Panc1 (cell line): ENCODE measurements around the gene MAP3K14. TPM values are rescaled to one million over a fixed set of nuclear protein-coding genes. Genes with fewer than 3 reads are reported as not detected.
A peak's percentile ranks its signal among the peaks of the same experiment; 100 is the strongest.

Source experiments
- ATAC-seq: fragments of 200-7000 bp; cut with Tn5 transposase; 2 replicates; pipeline ENCODE4 v1.9.1; 2020; ENCODE audit warnings: mild to moderate bottlenecking, moderate library complexity
- BruUV-seq: library from RNA; stranded (reverse); fragments of 400-500 nt; replicated peaks from 2 replicates; lab custom pipeline; 2021; lab: Mats Ljungman, UMichigan
- CTCF ChIA-PET: fragments of 300-600 bp; sonication (Branson Sonifier 250); formaldehyde crosslinking; loops from one replicate; lab custom pipeline; 2022; ENCODE audit warnings: antibody characterized with exemption; lab: Charles Lee
- POLR2A ChIA-PET: fragments of 300-600 bp; sonication (Branson Sonifier 250); formaldehyde crosslinking; loops from one replicate; lab custom pipeline; 2022; ENCODE audit warnings: antibody characterized with exemption; lab: Charles Lee
- DNase-seq: peaks from one replicate; pipeline ENCODE4 v3.0.0-alpha.2; 2010; ENCODE audit warnings: low read depth, low spot score
- H3K27ac ChIP-seq: 2 replicates; pipeline ENCODE4 v1.5.1; 2011; ENCODE audit warnings: mild to moderate bottlenecking, low read length, inconsistent platforms
- H3K27me3 ChIP-seq: fragments of 200-500 bp; sonication (Bioruptor generic); 2 replicates; pipeline ENCODE4 v1.6.0; 2014; ENCODE audit warnings: low read length, inconsistent platforms; ENCODE audit not compliant: control insufficient read depth, insufficient read depth
- H3K36me3 ChIP-seq: fragments of 200-500 bp; sonication (Bioruptor generic); 2 replicates; pipeline ENCODE4 v1.5.1; 2014; ENCODE audit warnings: inconsistent platforms, mild to moderate bottlenecking, low read length, moderate library complexity; ENCODE audit not compliant: control insufficient read depth, insufficient read depth
- H3K4me1 ChIP-seq: 2 replicates; pipeline ENCODE4 v1.5.1; 2011; ENCODE audit warnings: inconsistent platforms, mild to moderate bottlenecking, low read length, moderate library complexity; ENCODE audit not compliant: control insufficient read depth, insufficient read depth
- H3K4me3 ChIP-seq, 2 experiments: 2 replicates each; pipeline ENCODE4 v1.5.1; 2011 to 2012; ENCODE audit warnings: low read depth in 2 of 2, low read length in 2 of 2, mild to moderate bottlenecking in 2 of 2, inconsistent platforms in 1 of 2, moderate library complexity in 1 of 2
- H3K9me3 ChIP-seq: fragments of 200-500 bp; sonication (Bioruptor generic); 2 replicates; pipeline ENCODE4 v1.5.1; 2014; ENCODE audit warnings: low read depth, mild to moderate bottlenecking, inconsistent platforms, low read length, moderate library complexity; ENCODE audit not compliant: control insufficient read depth, insufficient read depth
- CTCF ChIP-seq: fragments of 450-650 bp; IDR thresholded peaks from 2 replicates; pipeline ENCODE4 v1.5.1; 2017; ENCODE audit warnings: mild to moderate bottlenecking
- POLR2AphosphoS5 ChIP-seq: IDR thresholded peaks from 2 replicates; pipeline ENCODE4 v1.6.1; 2012; ENCODE audit warnings: mild to moderate bottlenecking, low read depth, low read length, moderate library complexity
- REST ChIP-seq, 2 experiments: IDR thresholded peaks; 2 replicates each; pipeline ENCODE4 v1.6.1; 2011 to 2012; ENCODE audit warnings: low read depth in 2 of 2, control low read depth in 1 of 2, low read length in 1 of 2, mild to moderate bottlenecking in 1 of 2, moderate library complexity in 1 of 2; ENCODE audit not compliant: insufficient read depth in 1 of 2
- SIN3A ChIP-seq: IDR thresholded peaks from 2 replicates; pipeline ENCODE4 v1.6.1; 2012; ENCODE audit warnings: low read depth, mild to moderate bottlenecking, low read length, moderate library complexity, borderline replicate concordance; ENCODE audit not compliant: insufficient read depth
- TCF7L2 ChIP-seq: IDR thresholded peaks from 2 replicates; pipeline ENCODE4 v1.6.1; 2011; ENCODE audit warnings: mild to moderate bottlenecking, low read depth, low read length, inconsistent platforms
- in situ Hi-C: cut with HindIII; loops from 2 replicates; pipeline ENCODE4 v1.10.0; 2016; ENCODE audit warnings: low sequenced_read_pairs, low pct_unique_long_range_greater_than_20kb
- intact Hi-C: fragments of 100-400 bp; cut with micrococcal nuclease; formaldehyde crosslinking; loops from one replicate; pipeline ENCODE4 v1.10.0; 2022; ENCODE audit not compliant: unreplicated experiment
- total RNA-seq: library from RNA; stranded (reverse); gene quantifications from one replicate; pipeline ENCODE4 v1.2.1, GENCODE V29; 2021; ENCODE audit not compliant: unreplicated experiment

Gene MAP3K14
- total RNA-seq, 1 experiment from 2014 or later, result 80.8 TPM

GRCh38 chr17:45320349-45320930, 3.6 kb upstream of the MAP3K14 start:
- H3K4me3 ChIP-seq, result no peak overlapping the region
- peaks cover 47% of the 10 kb centered on the region for H3K4me1 ChIP-seq
- TF ChIP-seq TCF7L2, result peak; percentile 48; the same call in 1 of the 2 replicates
- TF ChIP-seq SIN3A, result no peak
- no TSS peak for BruUV-seq
- H3K27me3 ChIP-seq, result no peaks in the 10 kb centered on the region
- no peak for DNase-seq
- ChIA-PET POLR2A (interaction anchor here (1.0 kb wide), 1 partner anchor 56 kb away, joined by 3 read pairs; no protein-coding TSS in a partner anchor), CTCF (no interaction called here)
- H3K36me3 ChIP-seq, result peaks cover 4% of the 10 kb centered on the region
- ATAC-seq, result peak; percentile 34
- H3K9me3 ChIP-seq, result no peaks in the 10 kb centered on the region
- intact Hi-C loops, result no loop called here
- in situ Hi-C loops, result no loop called here
- peak overlapping the region; percentile 99 for H3K27ac ChIP-seq

- CTCF ChIA-PET, result interaction anchor here (0.6 kb wide), 1 partner anchor 35 kb away, joined by 8 read pairs; no protein-coding TSS in a partner anchor
- Histone ChIP-seq H3K27me3 (no peaks in the 10 kb centered on the region), H3K4me3 (peak overlapping the region in 1 of 2 experiments; percentile 69; a peak in 2 of 4 replicates), H3K27ac (peak overlapping the region; percentile 99), H3K4me1 (peaks cover 47% of the 10 kb centered on the region), H3K36me3 (peaks cover 4% of the 10 kb centered on the region), H3K9me3 (no peaks in the 10 kb centered on the region)
- ATAC-seq (peak; percentile 8; the same call in 1 of the 2 replicates), DNase-seq (peak; percentile 57)
- in situ Hi-C loops, result no loop called here
- intact Hi-C loops, result loop anchor here (5.0 kb wide), 1 partner anchor 63 kb away; no protein-coding TSS in a partner anchor
- no peak for TF ChIP-seq SIN3A
- no peak for TF ChIP-seq CTCF
- TF ChIP-seq REST (IDR thresholded peaks at IDR 0.05; ENCODE audit: insufficient read depth in 1 of 2, low read depth in 2 of 2, low read length in 1 of 2), result no peak
- no peak; the same call in 1 of the 2 replicates for TF ChIP-seq POLR2AphosphoS5
- no peak for TF ChIP-seq TCF7L2
- no TSS peak for BruUV-seq
- POLR2A ChIA-PET, result interaction anchor here (1.0 kb wide), 2 partner anchors 55 to 66 kb away, joined by 3 read pairs; no protein-coding TSS in a partner anchor
Observed at GRCh38 chr17:45319239-45319703, 2.5 kb upstream of the MAP3K14 start.
